Occipital lobe (tissue), 2 donors: Measurements from ENCODE around the gene ICAM1. TPM values are rescaled to one million over a fixed set of nuclear protein-coding genes. Genes with fewer than 3 reads are reported as not detected.

ENCODE experiments used
- DNase-seq: peaks from one replicate; lab custom pipeline; 2025; lab: John Stamatoyannopoulos, UW
- total RNA-seq: library from RNA; depleted of rRNA; stranded (reverse); fragments of >200 nt; gene quantifications from one replicate; pipeline ENCODE4 v1.2.3, GENCODE V29; 2014

ICAM1 gene
- total RNA-seq, 1 donor from 2014 or later = 1.6 TPM

GRCh38 chr19:10292789-10293636, 22.1 kb downstream of the ICAM1 start:
- DNase-seq = no peak

- no peak for DNase-seq
Measured at GRCh38 chr19:10293637-10294367, 22.9 kb downstream of the ICAM1 start.

- DNase-seq = no peak
Measured at GRCh38 chr19:10294368-10294697, 23.4 kb downstream of the ICAM1 start.

GRCh38 chr19:10295305-10295846, 24.5 kb downstream of the ICAM1 start:
- no peak for DNase-seq

GRCh38 chr19:10295847-10296591, 25.1 kb downstream of the ICAM1 start:
- no peak for DNase-seq

- peak; percentile 25 for DNase-seq
Measured at GRCh38 chr19:10299545-10300458, 28.9 kb downstream of the ICAM1 start.

- peak; percentile 56 for DNase-seq
Measured at GRCh38 chr19:10305139-10305806, 34.4 kb downstream of the ICAM1 start.

GRCh38 chr19:10306327-10306726, 35.4 kb downstream of the ICAM1 start:
- no peak for DNase-seq

- no peak for DNase-seq
Measured at GRCh38 chr19:10309423-10309822, 38.5 kb downstream of the ICAM1 start, which contains the start of gene ZGLP1. Gene ZGLP1 (minus strand): TSS chr19:10309815.

GRCh38 chr19:10315335-10316214, 44.7 kb downstream of the ICAM1 start, which contains the start of gene FDX2:
Gene FDX2 (minus strand): TSS chr19:10316015. CDS start chr19:10315996, 19 bp downstream.
- DNase-seq = peak; percentile 80

GRCh38 chr19:10316229-10317044, 45.5 kb downstream of the ICAM1 start:
- DNase-seq = no peak

- no peak for DNase-seq
Measured at GRCh38 chr19:10317045-10317856, 46.3 kb downstream of the ICAM1 start.

GRCh38 chr19:10317857-10318462, 47.0 kb downstream of the ICAM1 start:
- no peak for DNase-seq

GRCh38 chr19:10318807-10319682, 48.1 kb downstream of the ICAM1 start:
- DNase-seq = no peak

GRCh38 chr19:10320602-10321416, 49.9 kb downstream of the ICAM1 start:
- DNase-seq = no peak
